OCI-LY7 (cell line): ENCODE data around the gene INTS7. TPM values are rescaled to one million over a fixed set of nuclear protein-coding genes. Genes with fewer than 3 reads are reported as not detected.
"Not testable (repeated sequence)": the region's sequence is repeated elsewhere in the genome, so short reads cannot be mapped to it uniquely, and the experiment has no call there.

Experiments
- BruUV-seq: library from RNA; stranded (reverse); fragments of 400-500 nt; replicated peaks from 2 replicates; lab custom pipeline; 2021; lab: Mats Ljungman, UMichigan
- CTCF ChIA-PET: fragments of 300-600 bp; sonication (Branson Sonifier 250); formaldehyde crosslinking; loops from one replicate; lab custom pipeline; 2022; ENCODE audit warnings: antibody characterized with exemption; ENCODE audit not compliant: unreplicated experiment; lab: Charles Lee
- POLR2A ChIA-PET: fragments of 300-600 bp; sonication (Branson Sonifier 250); formaldehyde crosslinking; loops from one replicate; lab custom pipeline; 2022; ENCODE audit warnings: antibody characterized with exemption; lab: Charles Lee
- DNase-seq: peaks from one replicate; pipeline ENCODE4 v3.0.0-alpha.2; 2015; ENCODE audit warnings: low spot score
- H2AFZ ChIP-seq: fragments of 200-600 bp; sonication (generic), shearing (Covaris generic); 2 replicates; pipeline ENCODE4 v1.6.1; 2014; ENCODE audit warnings: mild to moderate bottlenecking, antibody characterized with exemption, low read length, moderate library complexity
- H3K27ac ChIP-seq: fragments of 200-600 bp; sonication (generic); 2 replicates; pipeline ENCODE4 v1.5.1; 2014; ENCODE audit warnings: mixed run types, low read depth, mild to moderate bottlenecking, moderate library complexity, low read length, inconsistent platforms; ENCODE audit not compliant: poor library complexity, severe bottlenecking
- H3K36me3 ChIP-seq: fragments of 200-600 bp; sonication (generic); 2 replicates; pipeline ENCODE4 v1.6.1; 2014; ENCODE audit warnings: mild to moderate bottlenecking, antibody characterized with exemption, low read length, moderate library complexity, mixed read lengths; ENCODE audit not compliant: insufficient read depth
- H3K4me1 ChIP-seq: fragments of 200-600 bp; sonication (generic); 2 replicates; pipeline ENCODE4 v1.5.1; 2014; ENCODE audit warnings: mild to moderate bottlenecking, low read length; ENCODE audit not compliant: insufficient read depth, poor library complexity, severe bottlenecking
- H3K4me2 ChIP-seq: fragments of 200-600 bp; sonication (generic); 2 replicates; pipeline ENCODE4 v1.6.1; 2014; ENCODE audit warnings: mild to moderate bottlenecking, low read length
- H3K4me3 ChIP-seq: fragments of 200-600 bp; sonication (generic); 2 replicates; pipeline ENCODE4 v1.5.1; 2014; ENCODE audit warnings: mild to moderate bottlenecking, low read depth, low read length; ENCODE audit not compliant: poor library complexity, severe bottlenecking
- H3K79me2 ChIP-seq: fragments of 200-600 bp; sonication (generic); 2 replicates; pipeline ENCODE4 v1.6.1; 2016; ENCODE audit warnings: low read depth, mild to moderate bottlenecking, low read length, moderate library complexity, mixed read lengths; ENCODE audit not compliant: insufficient read depth
- H3K9me2 ChIP-seq: fragments of 200-600 bp; sonication (generic); 2 replicates; pipeline ENCODE4 v1.6.1; 2016; ENCODE audit warnings: mild to moderate bottlenecking, low read length, mixed read lengths; ENCODE audit not compliant: insufficient read depth
- H3K9me3 ChIP-seq: fragments of 200-600 bp; sonication (generic); 2 replicates; pipeline ENCODE4 v1.6.1; 2014; ENCODE audit warnings: mild to moderate bottlenecking, mixed run types, low read length, mixed read lengths
- H4K20me1 ChIP-seq: fragments of 200-600 bp; sonication (generic); 2 replicates; pipeline ENCODE4 v1.6.1; 2014; ENCODE audit warnings: mild to moderate bottlenecking, antibody characterized with exemption, low read length, moderate library complexity, mixed read lengths; ENCODE audit not compliant: insufficient read depth
- CTCF ChIP-seq: fragments of 200-600 bp; sonication (generic); conservative IDR thresholded peaks from 2 replicates; pipeline ENCODE4 v1.5.1; 2014; ENCODE audit warnings: mild to moderate bottlenecking, antibody characterized with exemption, low read length, moderate library complexity, mixed read lengths
- EZH2phosphoT487 ChIP-seq: fragments of 200-600 bp; sonication (generic); IDR thresholded peaks from 2 replicates; pipeline ENCODE4 v1.6.1; 2018; ENCODE audit warnings: low read depth, borderline replicate concordance, mild to moderate bottlenecking, mixed run types, antibody characterized with exemption, low read length, moderate library complexity, mixed read lengths
- intact Hi-C: fragments of 100-400 bp; cut with micrococcal nuclease; formaldehyde crosslinking; loops from one replicate; pipeline ENCODE4 v1.10.0; 2022; ENCODE audit not compliant: unreplicated experiment
- total RNA-seq, 2 experiments: library from RNA; depleted of rRNA in 1 of 2; stranded (reverse); fragments of >200 nt in 1 of 2; shearing (Covaris generic) in 1 of 2; gene quantifications; 2 replicates each; pipeline ENCODE4 v1.2.3, GENCODE V29; 2014 to 2022

The INTS7 gene
- total RNA-seq, 2 experiments from 2014 or later = 17.8 to 25.8 TPM

DNA sequence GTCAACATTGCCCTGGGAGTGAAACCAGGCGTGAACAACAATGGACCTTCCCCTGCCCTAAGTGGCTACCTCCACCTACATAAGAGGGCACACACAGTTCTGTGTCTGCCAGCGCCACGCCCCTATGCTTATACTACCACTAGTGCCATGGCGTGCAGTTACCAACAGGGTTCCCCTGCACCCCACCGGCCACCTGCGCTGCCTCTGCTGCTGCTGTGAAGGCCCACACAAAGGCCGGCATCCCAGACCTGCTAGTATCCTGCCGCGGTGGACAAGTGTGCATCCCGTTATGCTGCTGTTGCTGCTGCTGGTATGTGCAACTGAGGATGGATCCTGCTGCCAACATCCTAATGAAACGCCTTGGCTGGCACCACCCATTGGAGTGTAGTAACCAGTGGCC is 75.7 kb downstream of the INTS7 start:
- Histone ChIP-seq H4K20me1 (no peaks in the 10 kb centered on the region), H3K79me2 (no peaks in the 10 kb centered on the region), H3K9me2 (no peaks in the 10 kb centered on the region), H2AFZ (no peak overlapping the region), H3K27ac (no peak overlapping the region), H3K4me3 (no peak overlapping the region), H3K36me3 (peaks cover 77% of the 10 kb centered on the region), H3K4me2 (no peak overlapping the region), H3K4me1 (no peaks in the 10 kb centered on the region), H3K9me3 (no peaks in the 10 kb centered on the region)
- POLR2A ChIA-PET = no interaction called here
- no TSS peak for BruUV-seq
- intact Hi-C loops = no loop called here
- TF ChIP-seq CTCF = no peak
- no peak for TF ChIP-seq EZH2phosphoT487
- DNase-seq = no peak
- CTCF ChIA-PET = no interaction called here

DNA sequence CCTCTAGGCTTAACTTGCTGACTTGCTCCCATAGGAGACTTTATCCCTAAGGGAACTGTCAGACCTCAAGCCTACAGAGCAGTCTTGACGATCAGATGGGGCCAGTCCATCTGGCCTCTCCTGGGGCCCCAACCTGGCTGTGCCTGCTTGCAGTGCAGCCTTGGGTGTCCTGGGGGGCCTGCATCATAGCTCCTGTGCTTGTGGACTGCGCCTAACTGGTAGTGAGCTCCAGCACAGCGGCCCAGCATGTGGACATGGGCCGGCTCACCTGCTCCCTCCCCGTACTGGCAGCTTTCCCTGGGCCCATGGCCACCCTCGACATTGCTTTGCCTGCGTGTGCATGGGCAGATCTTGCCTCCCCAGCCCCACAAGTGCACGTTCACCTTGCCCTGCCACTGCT is 76.1 kb downstream of the INTS7 start:
- ChIA-PET CTCF (interaction anchor here (0.6 kb wide), 1 partner anchor 519 kb away, joined by 3 read pairs; no protein-coding TSS in a partner anchor), POLR2A (no interaction called here)
- no peaks in the 10 kb centered on the region for H3K9me2 ChIP-seq
- no peak overlapping the region for H3K4me2 ChIP-seq
- no peak for DNase-seq
- H3K4me1 ChIP-seq = no peaks in the 10 kb centered on the region
- H4K20me1 ChIP-seq = no peaks in the 10 kb centered on the region
- no peak overlapping the region for H3K27ac ChIP-seq
- no peak overlapping the region for H2AFZ ChIP-seq
- H3K9me3 ChIP-seq = no peaks in the 10 kb centered on the region
- intact Hi-C loops = no loop called here
- H3K4me3 ChIP-seq = no peak overlapping the region
- H3K79me2 ChIP-seq = no peaks in the 10 kb centered on the region
- no TSS peak for BruUV-seq
- TF ChIP-seq CTCF (no peak), EZH2phosphoT487 (no peak)
- peaks cover 73% of the 10 kb centered on the region for H3K36me3 ChIP-seq

DNA sequence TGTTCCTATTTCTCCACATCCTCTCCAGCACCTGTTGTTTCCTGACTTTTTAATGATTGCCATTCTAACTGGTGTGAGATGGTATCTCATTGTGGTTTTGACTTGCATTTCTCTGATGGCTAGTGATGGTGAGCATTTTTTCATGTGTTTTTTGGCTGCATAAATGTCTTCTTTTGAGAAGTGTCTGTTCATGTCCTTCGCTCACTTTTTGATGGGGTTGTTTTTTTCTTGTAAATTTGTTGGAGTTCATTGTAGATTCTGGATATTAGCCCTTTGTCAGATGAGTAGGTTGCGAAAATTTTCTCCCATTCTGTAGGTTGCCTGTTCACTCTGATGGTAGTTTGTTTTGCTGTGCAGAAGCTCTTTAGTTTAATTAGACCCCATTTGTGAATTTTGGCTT is 81.3 kb downstream of the INTS7 start:
- H4K20me1 ChIP-seq, H3K9me2 ChIP-seq, H3K4me1 ChIP-seq, POLR2A ChIA-PET, BruUV-seq, DNase-seq, H3K4me3 ChIP-seq, H3K79me2 ChIP-seq, intact Hi-C loops, H3K4me2 ChIP-seq, CTCF ChIA-PET, H3K9me3 ChIP-seq, H3K27ac ChIP-seq, H2AFZ ChIP-seq: not testable (repeated sequence)
- peaks cover 54% of the 10 kb centered on the region for H3K36me3 ChIP-seq

DNA sequence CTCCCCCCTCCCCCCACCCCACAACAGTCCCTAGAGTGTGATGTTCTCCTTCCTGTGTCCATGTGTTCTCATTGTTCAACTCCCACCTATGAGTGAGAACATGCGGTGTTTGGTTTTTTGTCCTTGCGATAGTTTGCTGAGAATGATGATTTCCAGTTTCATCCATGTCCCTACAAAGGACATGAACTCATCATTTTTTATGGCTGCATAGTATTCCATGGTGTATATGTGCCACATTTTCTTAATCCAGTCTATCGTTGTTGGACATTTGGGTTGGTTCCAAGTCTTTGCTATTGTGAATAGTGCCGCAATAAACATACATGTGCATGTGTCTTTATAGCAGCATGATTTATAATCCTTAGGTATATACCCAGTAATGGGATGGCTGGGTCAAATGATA is 81.8 kb downstream of the INTS7 start:
- intact Hi-C loops, H3K27ac ChIP-seq, POLR2A ChIA-PET, H3K4me2 ChIP-seq, H3K9me3 ChIP-seq, H3K4me3 ChIP-seq, BruUV-seq, H4K20me1 ChIP-seq, H3K9me2 ChIP-seq, H3K4me1 ChIP-seq, H2AFZ ChIP-seq, CTCF ChIA-PET, DNase-seq, H3K79me2 ChIP-seq: not testable (repeated sequence)
- H3K36me3 ChIP-seq = peaks cover 51% of the 10 kb centered on the region
